Embryonic facial prominence (tissue), 1 donor: ENCODE results near the gene CEACAM6.
"Not testable (repeated sequence)": the region's sequence is repeated elsewhere in the genome, so short reads cannot be mapped to it uniquely, and the experiment has no call there.

ENCODE experiments used
- DNase-seq: peaks from one replicate; pipeline ENCODE4 v3.0.0-alpha.2; 2016; ENCODE audit errors: extremely low spot score

Gene CEACAM6

DNA sequence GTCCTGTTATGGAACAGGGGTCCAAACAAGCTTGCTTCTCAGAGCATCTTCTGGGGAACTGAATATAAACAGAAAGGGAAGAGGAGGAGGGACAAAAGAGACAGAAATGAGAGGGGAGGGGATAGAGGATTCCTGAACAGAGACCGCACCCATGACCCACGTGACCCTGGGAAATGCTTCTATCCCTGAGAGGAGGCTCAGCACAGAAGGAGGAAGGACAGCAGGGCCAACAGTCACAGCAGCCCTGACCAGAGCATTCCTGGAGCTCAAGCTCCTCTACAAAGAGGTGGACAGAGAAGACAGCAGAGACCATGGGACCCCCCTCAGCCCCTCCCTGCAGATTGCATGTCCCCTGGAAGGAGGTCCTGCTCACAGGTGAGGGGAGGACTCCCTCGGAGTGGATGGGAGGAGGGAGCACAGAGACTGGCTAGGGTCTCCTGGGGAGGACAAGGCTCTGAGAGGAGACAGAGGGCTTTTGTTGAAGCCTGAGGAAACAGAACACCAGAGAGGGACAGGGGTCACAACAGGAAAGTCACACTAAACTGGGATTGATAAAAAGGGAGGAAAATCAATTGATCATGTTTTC, at the start of gene CEACAM6:
CEACAM6 (plus strand) TSS at position 203 of the 586 bp plus-strand sequence; CDS start at position 312, 109 bp downstream.
- DNase-seq: no peak

GRCh38 chr19:41706741-41707501, 48.4 kb upstream of the CEACAM6 start:
- DNase-seq: no peak

DNA sequence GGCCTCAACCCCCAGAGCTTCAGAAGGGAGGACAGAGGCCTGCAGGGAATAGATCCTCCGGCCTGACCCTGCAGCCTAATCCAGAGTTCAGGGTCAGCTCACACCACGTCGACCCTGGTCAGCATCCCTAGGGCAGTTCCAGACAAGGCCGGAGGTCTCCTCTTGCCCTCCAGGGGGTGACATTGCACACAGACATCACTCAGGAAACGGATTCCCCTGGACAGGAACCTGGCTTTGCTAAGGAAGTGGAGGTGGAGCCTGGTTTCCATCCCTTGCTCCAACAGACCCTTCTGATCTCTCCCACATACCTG, 47.9 kb upstream of the CEACAM6 start:
- no peak for DNase-seq

DNA sequence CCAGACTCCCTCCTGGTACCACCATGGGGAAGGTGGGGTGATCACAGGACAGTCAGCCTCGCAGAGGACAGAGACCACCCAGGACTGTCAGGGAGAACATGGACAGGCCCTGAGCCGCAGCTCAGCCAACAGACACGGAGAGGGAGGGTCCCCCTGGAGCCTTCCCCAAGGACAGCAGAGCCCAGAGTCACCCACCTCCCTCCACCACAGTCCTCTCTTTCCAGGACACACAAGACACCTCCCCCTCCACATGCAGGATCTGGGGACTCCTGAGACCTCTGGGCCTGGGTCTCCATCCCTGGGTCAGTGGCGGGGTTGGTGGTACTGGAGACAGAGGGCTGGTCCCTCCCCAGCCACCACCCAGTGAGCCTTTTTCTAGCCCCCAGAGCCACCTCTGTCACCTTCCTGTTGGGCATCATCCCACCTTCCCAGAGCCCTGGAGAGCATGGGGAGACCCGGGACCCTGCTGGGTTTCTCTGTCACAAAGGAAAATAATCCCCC, 47.4 kb upstream of the CEACAM6 start:
- DNase-seq: no peak

GRCh38 chr19:41708481-41708880, 46.8 kb upstream of the CEACAM6 start, which contains the start of gene CEACAM5:
CEACAM5 (plus strand) TSS chr19:41708626; CDS start chr19:41708732, 106 bp downstream.
- DNase-seq: no peak

- DNase-seq: not testable (repeated sequence)
Observed at GRCh38 chr19:41709516-41709915, 45.8 kb upstream of the CEACAM6 start.

DNA sequence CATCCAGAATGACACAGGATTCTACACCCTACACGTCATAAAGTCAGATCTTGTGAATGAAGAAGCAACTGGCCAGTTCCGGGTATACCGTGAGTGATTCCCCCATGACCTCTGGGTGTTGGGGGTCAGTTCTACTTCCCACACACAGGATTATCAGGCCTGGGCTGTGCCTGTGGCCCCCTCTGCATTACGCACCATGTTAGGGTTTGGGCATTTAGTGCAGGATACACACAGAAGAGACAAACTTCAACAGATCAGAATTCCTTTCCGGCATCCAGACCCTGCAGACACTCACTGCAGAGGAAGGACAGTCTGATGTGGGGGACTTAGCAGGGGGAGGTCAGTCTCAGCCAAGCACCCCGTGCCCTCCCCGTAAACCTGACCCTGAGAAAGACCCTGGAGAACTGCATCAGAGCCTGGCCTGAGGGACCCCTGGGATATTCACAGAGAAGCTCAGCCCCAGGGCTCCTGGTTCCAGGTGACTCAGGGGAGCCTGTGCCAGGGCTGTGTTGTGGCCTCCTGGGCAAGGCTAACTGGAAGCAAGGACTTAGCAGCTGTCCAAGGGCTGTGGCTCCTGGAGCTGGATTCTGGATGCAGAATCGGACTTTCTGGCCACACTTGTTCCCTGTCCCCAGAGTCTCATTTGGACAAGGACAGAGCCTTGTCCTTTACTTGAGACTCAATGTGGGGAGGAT, 45.2 kb upstream of the CEACAM6 start:
- no peak for DNase-seq

GRCh38 chr19:41711376-41712261, 43.7 kb upstream of the CEACAM6 start:
- no peak for DNase-seq

DNA sequence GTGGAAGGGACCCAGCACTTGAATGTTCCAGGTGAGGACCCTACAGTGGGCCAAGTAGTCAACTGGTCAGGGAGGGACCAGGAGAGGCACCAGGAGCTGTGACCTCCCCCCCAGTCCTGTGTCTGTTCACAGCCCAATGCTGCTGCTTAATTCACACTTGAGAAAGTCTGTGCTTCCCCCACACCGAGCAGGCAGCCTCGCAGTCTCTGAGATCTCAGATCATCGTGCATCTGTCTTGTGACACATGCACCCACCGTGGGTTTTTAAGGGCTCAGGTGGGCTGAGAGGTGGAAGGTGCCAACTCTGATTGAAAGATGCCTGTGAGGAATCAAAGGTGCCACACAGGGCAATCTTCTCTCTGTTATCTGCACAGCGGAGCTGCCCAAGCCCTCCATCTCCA, 40.7 kb upstream of the CEACAM6 start:
- no peak for DNase-seq

DNA sequence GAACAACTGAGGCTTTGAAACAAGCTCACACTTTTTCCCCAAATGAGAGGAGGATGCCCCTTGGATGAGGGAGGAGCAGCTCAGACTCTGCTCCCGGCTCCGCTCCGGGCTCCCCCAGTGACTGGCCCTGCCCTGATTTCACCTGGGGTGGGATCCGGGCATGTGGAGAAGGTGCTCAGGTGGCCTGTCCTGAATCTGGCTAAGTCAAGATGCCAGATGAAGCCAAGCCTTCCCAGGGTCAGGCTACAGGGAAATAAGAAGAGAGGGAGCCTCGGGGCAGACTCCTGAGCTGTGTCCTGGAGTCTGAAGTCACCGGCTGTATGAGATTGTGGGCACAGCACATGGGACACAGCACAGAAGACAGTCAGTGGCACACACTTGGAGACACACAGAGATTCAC, 36.6 kb upstream of the CEACAM6 start:
- no peak for DNase-seq

GRCh38 chr19:41720103-41720502, 35.2 kb upstream of the CEACAM6 start:
- no peak for DNase-seq

DNA sequence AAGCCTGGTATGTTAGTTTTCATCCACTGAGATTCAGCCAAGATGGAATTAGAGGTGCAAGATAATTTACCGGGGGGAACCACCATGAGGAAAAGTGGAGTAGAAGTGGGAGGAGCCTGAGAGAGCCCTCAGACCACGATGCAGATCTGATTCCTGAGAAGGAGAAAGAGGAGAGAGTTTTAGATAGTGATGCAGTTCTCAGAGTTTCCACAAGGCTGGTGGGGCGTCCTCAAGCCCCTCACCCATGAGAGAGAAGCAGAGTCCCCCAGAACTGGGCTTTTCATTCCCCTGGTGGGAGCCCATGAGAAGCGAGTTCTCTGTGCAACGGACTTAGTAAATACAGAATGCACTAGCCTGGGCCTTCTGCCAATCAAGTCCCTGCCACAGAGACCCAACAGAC, 28.8 kb upstream of the CEACAM6 start:
- no peak for DNase-seq

- DNase-seq: no peak
Observed at GRCh38 chr19:41734156-41734555, 21.2 kb upstream of the CEACAM6 start.

DNA sequence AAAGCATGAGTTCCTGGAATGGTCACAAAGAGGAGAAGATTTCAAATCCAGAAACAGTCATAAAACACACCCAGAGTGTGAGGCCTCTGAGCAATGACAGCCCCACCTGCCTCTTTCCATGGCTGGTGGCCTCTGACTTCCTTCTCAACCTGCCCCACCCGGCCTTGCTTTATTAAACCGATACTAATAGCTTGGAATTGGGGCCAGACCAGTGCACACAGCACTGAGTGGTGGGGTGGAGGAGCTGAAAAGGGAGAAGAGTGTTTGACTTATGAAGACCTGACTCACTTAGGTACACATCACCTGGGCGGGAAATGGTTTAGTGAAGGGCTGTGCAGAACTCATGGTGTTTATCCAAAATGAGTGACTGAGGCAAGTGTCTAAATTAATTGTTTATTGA, 20.7 kb upstream of the CEACAM6 start:
- no peak for DNase-seq

GRCh38 chr19:41735071-41735600, 20.2 kb upstream of the CEACAM6 start:
- DNase-seq: no peak

- DNase-seq: no peak
Observed at GRCh38 chr19:41739361-41739760, 16.0 kb upstream of the CEACAM6 start.

DNA sequence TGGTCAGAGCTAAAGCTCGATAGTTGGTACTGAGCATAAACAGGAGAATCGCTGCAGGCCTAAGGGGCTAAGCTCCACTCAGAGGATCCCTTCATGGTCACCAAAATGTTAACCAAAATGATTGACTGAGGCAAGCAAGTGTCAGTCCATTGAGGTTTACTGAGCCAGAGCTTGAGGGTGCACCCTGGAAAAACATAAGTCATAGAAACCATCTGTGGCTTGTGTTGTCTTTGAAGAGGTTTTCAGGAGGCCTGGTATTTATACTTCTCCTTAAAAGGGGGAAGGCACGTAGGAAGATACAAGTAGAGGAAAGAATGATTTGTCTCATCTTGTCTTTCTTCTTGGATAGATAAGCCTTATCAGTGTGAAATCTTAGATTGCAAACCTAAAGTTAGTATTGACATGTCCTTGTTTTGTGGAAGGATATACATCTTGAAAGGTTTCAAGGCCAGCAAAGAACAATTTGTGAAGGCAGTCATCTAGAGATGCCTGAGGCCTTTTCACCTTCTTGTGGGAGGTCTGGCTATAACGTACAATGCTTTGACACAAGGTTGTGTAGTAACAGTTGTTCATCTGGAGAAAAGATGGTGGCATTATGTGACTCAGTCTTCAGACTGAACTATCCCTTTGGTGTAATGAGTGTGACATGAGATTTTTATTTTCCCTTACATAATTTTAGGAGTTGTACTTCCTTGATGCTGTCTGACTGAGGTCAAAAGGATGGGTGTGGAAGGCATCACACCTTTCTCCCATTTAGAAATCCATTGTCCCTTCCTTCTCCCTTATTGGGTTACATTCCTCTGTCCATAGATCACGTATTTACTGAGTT, 14.7 kb upstream of the CEACAM6 start:
- no peak for DNase-seq

DNA sequence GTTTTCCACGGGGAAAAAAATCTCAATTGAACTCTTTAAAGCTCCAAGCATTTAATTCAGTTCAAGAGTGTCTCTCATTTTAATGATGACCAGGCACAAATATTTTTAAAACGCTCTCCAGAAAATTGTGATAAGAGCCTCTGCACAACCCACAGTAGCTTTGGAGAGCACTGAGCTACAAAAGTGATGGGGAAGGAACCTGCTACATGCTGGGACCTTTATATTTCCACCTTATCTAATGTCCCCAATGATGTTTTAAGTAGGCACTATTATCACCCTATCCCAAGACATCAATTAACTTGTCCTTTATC, 14.1 kb upstream of the CEACAM6 start:
- DNase-seq: no peak

- DNase-seq: no peak
Observed at GRCh38 chr19:41744850-41745249, 10.5 kb upstream of the CEACAM6 start.

GRCh38 chr19:41745756-41746155, 9.6 kb upstream of the CEACAM6 start:
- no peak for DNase-seq
